ENCODE data around the gene DCANP1. TPM values are rescaled to one million over a fixed set of nuclear protein-coding genes. Genes with fewer than 3 reads are reported as not detected.
A peak's percentile ranks its signal among the peaks of the same experiment; 100 is the strongest.

Gene DCANP1
- total RNA-seq, 1 experiment from 2014 or later: not detected

GRCh38 chr5:135466178-135467050, 19.3 kb upstream of the DCANP1 start:
- Mint-ChIP-seq H3K36me3 (ENCODE audit: insufficient read depth, unreplicated experiment) (no peaks in the 10 kb centered on the region), H3K4me1 (ENCODE audit: insufficient read depth, unreplicated experiment) (peaks cover 5% of the 10 kb centered on the region), H3K27ac (ENCODE audit: low read depth, unreplicated experiment) (no peak overlapping the region), H3K27me3 (ENCODE audit: insufficient read depth, unreplicated experiment) (peaks cover 12% of the 10 kb centered on the region), H3K4me3 (ENCODE audit: unreplicated experiment) (no peak overlapping the region), H3K9me3 (ENCODE audit: unreplicated experiment) (no peaks in the 10 kb centered on the region)
- POLR2A ChIA-PET: interaction anchor here (0.7 to 8.0 kb wide), 6 partner anchors 8 to 99 kb away, joined by 3 to 88 read pairs (median 4); no protein-coding TSS in a partner anchor
- intact Hi-C loops (cut with micrococcal nuclease): loop anchor here (1.0 to 2.0 kb wide), 3 partner anchors 26 to 263 kb away; no protein-coding TSS in a partner anchor
- no TSS peak for BruUV-seq (replicated peaks)
- peak; percentile 99 for TF ChIP-seq CTCF (IDR thresholded peaks at IDR 0.05; ENCODE audit: unreplicated experiment)
- CTCF ChIA-PET: interaction anchor here (0.5 to 29.6 kb wide), 65 partner anchors 10 to 1897 kb away, joined by 3 to 2166 read pairs (median 4); partner anchors contain the start of genes CXCL14, DCANP1, MACROH2A1 and NEUROG1
- DNase-seq (ENCODE audit: unreplicated experiment): peak; percentile 78

GRCh38 chr5:135465391-135466122, 18.4 kb upstream of the DCANP1 start:
- intact Hi-C loops (cut with micrococcal nuclease): loop anchor here (1.0 to 2.0 kb wide), 3 partner anchors 27 to 264 kb away; no protein-coding TSS in a partner anchor
- no peak for DNase-seq (ENCODE audit: unreplicated experiment)
- TF ChIP-seq CTCF (IDR thresholded peaks at IDR 0.05; ENCODE audit: unreplicated experiment): no peak
- ChIA-PET POLR2A (interaction anchor here (0.7 to 8.0 kb wide), 5 partner anchors 8 to 86 kb away, joined by 3 to 88 read pairs (median 5); no protein-coding TSS in a partner anchor), CTCF (interaction anchor here (0.5 to 29.6 kb wide), 56 partner anchors 9 to 746 kb away, joined by 3 to 2166 read pairs (median 4); partner anchors contain the start of genes CXCL14, DCANP1, MACROH2A1 and NEUROG1)
- Mint-ChIP-seq H3K4me3 (ENCODE audit: unreplicated experiment) (no peak overlapping the region), H3K27ac (ENCODE audit: low read depth, unreplicated experiment) (no peak overlapping the region), H3K27me3 (ENCODE audit: insufficient read depth, unreplicated experiment) (peaks cover 14% of the 10 kb centered on the region), H3K4me1 (ENCODE audit: insufficient read depth, unreplicated experiment) (peaks cover 5% of the 10 kb centered on the region), H3K9me3 (ENCODE audit: unreplicated experiment) (no peaks in the 10 kb centered on the region), H3K36me3 (ENCODE audit: insufficient read depth, unreplicated experiment) (no peaks in the 10 kb centered on the region)
- no TSS peak for BruUV-seq (replicated peaks)

GRCh38 chr5:135462304-135462703, 15.2 kb upstream of the DCANP1 start:
- Mint-ChIP-seq H3K27me3 (ENCODE audit: insufficient read depth, unreplicated experiment) (peaks cover 19% of the 10 kb centered on the region), H3K9me3 (ENCODE audit: unreplicated experiment) (no peaks in the 10 kb centered on the region), H3K27ac (ENCODE audit: low read depth, unreplicated experiment) (no peak overlapping the region), H3K36me3 (ENCODE audit: insufficient read depth, unreplicated experiment) (no peaks in the 10 kb centered on the region), H3K4me1 (ENCODE audit: insufficient read depth, unreplicated experiment) (peaks cover 15% of the 10 kb centered on the region), H3K4me3 (ENCODE audit: unreplicated experiment) (no peak overlapping the region)
- peak; percentile 85 for DNase-seq (ENCODE audit: unreplicated experiment)
- CTCF ChIA-PET: interaction anchor here (0.5 to 29.6 kb wide), 44 partner anchors 8 to 749 kb away, joined by 3 to 2166 read pairs (median 4); partner anchors contain the start of genes DCANP1 and TIFAB
- intact Hi-C loops (cut with micrococcal nuclease): loop anchor here (1.0 kb wide), 3 partner anchors 89 to 368 kb away; no protein-coding TSS in a partner anchor
- POLR2A ChIA-PET: interaction anchor here (0.5 to 8.0 kb wide), 7 partner anchors 15 to 1935 kb away, joined by 3 to 88 read pairs (median 3); partner anchors contain the start of gene DCANP1
- TF ChIP-seq CTCF (IDR thresholded peaks at IDR 0.05; ENCODE audit: unreplicated experiment): peak; percentile 83
- no TSS peak for BruUV-seq (replicated peaks)
